Neutrophil (primary cell): ENCODE data around the gene LOX.
"Not testable (repeated sequence)": the region's sequence is repeated elsewhere in the genome, so short reads cannot be mapped to it uniquely, and the experiment has no call there.

ENCODE experiments used
- H3K27ac ChIP-seq: fragments of 200-600 bp; sonication (generic); 2 replicates; pipeline ENCODE4 v1.5.1; 2016; ENCODE audit warnings: mild to moderate bottlenecking, moderate library complexity
- H3K27me3 ChIP-seq: fragments of 200-600 bp; sonication (generic); 2 replicates; pipeline ENCODE4 v1.6.0; 2016; ENCODE audit warnings: mild to moderate bottlenecking
- H3K36me3 ChIP-seq: fragments of 200-600 bp; sonication (generic); 2 replicates; pipeline ENCODE4 v1.5.1; 2017
- H3K4me1 ChIP-seq, 2 experiments: fragments of 200-600 bp in 1 of 2; sonication (generic) in 1 of 2; 1 replicate in 1 of 2; 2 replicates in 1 of 2; pipeline versions ENCODE4 v1.5.1 to v1.6.1; 2013 to 2016; ENCODE audit warnings: low read depth in 1 of 2, low read length in 1 of 2, mild to moderate bottlenecking in 1 of 2, moderate library complexity in 1 of 2; ENCODE audit not compliant: control insufficient read depth in 1 of 2, insufficient read depth in 1 of 2
- H3K4me3 ChIP-seq, 2 experiments: fragments of 200-600 bp in 1 of 2; sonication (generic) in 1 of 2; 1 replicate in 1 of 2; 2 replicates in 1 of 2; pipeline ENCODE4 v1.5.1; 2013 to 2016; ENCODE audit warnings: low read depth in 1 of 2, low read length in 1 of 2, mild to moderate bottlenecking in 1 of 2, moderate library complexity in 1 of 2
- H3K9me3 ChIP-seq: fragments of 200-600 bp; sonication (generic); 2 replicates; pipeline ENCODE4 v1.5.1; 2016
- CTCF ChIP-seq: fragments of 200-600 bp; sonication (generic); IDR thresholded peaks from 2 replicates; pipeline ENCODE4 v1.5.1; 2016; ENCODE audit warnings: antibody characterized with exemption

LOX gene

DNA sequence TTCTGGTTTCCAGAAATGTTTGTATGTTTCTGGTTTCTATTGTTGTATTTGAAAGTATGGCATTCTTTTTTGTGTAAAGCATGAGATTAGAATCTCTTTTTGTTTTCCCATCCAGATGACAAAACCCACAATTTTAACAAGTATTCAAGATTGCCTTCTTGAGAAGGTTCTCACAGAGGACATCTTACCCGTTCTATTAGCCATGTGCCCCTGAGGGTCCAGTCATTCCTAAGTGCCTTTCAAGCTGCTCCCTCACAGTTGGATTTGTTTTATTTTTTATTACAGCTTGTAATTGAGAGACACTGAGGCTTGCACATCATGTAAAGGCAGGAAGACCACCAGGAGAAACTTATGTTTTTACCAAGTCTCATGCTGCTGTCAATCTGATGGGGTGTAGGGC, 19.3 kb upstream of the LOX start:
- TF ChIP-seq CTCF, result no peak
- H3K36me3 ChIP-seq, result no peaks in the 10 kb centered on the region
- H3K4me3 ChIP-seq, result no peak overlapping the region
- no peak overlapping the region for H3K27ac ChIP-seq
- no peaks in the 10 kb centered on the region for H3K4me1 ChIP-seq
- no peaks in the 10 kb centered on the region for H3K27me3 ChIP-seq
- no peaks in the 10 kb centered on the region for H3K9me3 ChIP-seq

- Histone ChIP-seq H3K4me1 (no peaks in the 10 kb centered on the region), H3K36me3 (no peaks in the 10 kb centered on the region), H3K27me3 (no peaks in the 10 kb centered on the region), H3K4me3 (no peak overlapping the region), H3K9me3 (no peaks in the 10 kb centered on the region), H3K27ac (no peak overlapping the region)
- TF ChIP-seq CTCF, result no peak
Measured at GRCh38 chr5:122095158-122095557, 17.1 kb upstream of the LOX start.

DNA sequence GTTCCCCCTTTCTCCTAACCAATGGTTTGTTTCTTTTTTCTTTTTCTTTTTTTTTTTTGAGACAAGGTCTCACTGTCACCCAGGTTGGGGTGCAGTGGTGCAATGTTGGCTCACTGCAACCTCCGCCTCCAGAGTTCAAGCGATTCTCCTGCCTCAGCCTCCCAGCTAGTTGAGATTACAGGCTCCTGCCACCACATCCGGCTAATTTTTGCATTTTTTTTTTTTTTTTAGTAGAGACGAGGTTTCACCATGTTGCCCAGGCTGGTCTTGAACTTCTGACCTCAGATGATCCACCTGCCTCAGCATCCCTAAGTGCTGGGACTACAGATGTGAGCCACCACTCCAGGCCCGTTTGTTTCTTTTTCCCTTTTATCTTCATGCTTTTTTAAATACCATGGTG, 16.2 kb upstream of the LOX start:
- H3K4me1 ChIP-seq, H3K4me3 ChIP-seq, H3K27me3 ChIP-seq, H3K36me3 ChIP-seq, H3K9me3 ChIP-seq, H3K27ac ChIP-seq: not testable (repeated sequence)

- Histone ChIP-seq H3K9me3 (no peaks in the 10 kb centered on the region), H3K4me3 (no peak overlapping the region), H3K27me3 (no peaks in the 10 kb centered on the region), H3K27ac (no peak overlapping the region), H3K4me1 (no peaks in the 10 kb centered on the region), H3K36me3 (no peaks in the 10 kb centered on the region)
- no peak for TF ChIP-seq CTCF
Measured at GRCh38 chr5:122093415-122094180, 15.5 kb upstream of the LOX start.

DNA sequence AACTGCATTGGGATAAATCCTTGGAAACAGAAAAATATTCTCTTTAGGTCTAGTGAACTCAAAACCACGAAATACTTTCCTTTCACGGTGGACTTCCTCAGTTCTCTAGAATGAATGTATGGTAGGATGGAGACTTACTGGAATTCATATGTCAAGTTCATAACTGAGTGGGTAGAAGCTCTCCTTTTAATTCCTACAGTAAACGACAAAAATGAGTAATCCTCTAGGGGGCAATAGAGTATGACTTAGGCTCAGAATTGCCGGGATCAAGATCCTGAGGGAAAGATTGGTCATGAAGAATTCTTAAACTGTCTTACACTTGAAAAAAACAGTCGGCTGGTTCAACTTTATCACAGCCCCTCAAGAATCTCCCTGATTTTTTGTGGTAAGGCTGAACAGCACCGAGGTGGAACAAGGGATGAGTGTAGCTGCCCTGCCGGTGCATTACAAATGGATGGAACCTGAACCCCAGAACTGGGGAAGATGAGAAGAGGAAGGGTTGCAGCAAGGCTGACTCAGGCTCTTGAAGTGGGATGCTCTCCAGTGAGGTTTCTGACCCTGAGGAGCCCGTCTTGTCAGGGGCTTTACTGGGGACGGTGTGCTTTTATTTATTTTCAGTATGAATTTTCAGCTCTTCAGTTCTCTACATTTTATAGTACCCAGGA, 14.0 kb upstream of the LOX start:
- H3K4me3 ChIP-seq, result no peak overlapping the region
- no peak overlapping the region for H3K27ac ChIP-seq
- no peak for TF ChIP-seq CTCF
- no peaks in the 10 kb centered on the region for H3K4me1 ChIP-seq
- H3K27me3 ChIP-seq, result no peaks in the 10 kb centered on the region
- H3K9me3 ChIP-seq, result no peaks in the 10 kb centered on the region
- no peaks in the 10 kb centered on the region for H3K36me3 ChIP-seq
